Suprapubic skin (tissue), 4 donors: ENCODE measurements around the gene SLC35E3. TPM values are rescaled to one million over a fixed set of nuclear protein-coding genes. Genes with fewer than 3 reads are reported as not detected.

Experiments
- DNase-seq, 2 donors: peaks; one replicate each; pipeline ENCODE4 v3.0.0-alpha.2; 2019; ENCODE audit warnings: low spot score in 2 of 2
- H3K27ac ChIP-seq: fragments of 200-600 bp; sonication (generic); one replicate; pipeline ENCODE4 v1.5.1; 2019
- H3K27me3 ChIP-seq: fragments of 200-600 bp; sonication (generic); one replicate; pipeline ENCODE4 v1.5.1; 2019
- H3K36me3 ChIP-seq: fragments of 200-600 bp; sonication (generic); one replicate; pipeline ENCODE4 v1.5.1; 2019
- H3K4me1 ChIP-seq: fragments of 200-600 bp; sonication (generic); one replicate; pipeline ENCODE4 v1.5.1; 2019
- H3K4me3 ChIP-seq: fragments of 200-600 bp; sonication (generic); one replicate; pipeline ENCODE4 v1.5.1; 2019; ENCODE audit warnings: mild to moderate bottlenecking
- H3K9me3 ChIP-seq: fragments of 200-600 bp; sonication (generic); one replicate; pipeline ENCODE4 v1.5.1; 2019
- CTCF ChIP-seq, 2 donors: fragments of 200-600 bp in 1 of 2; fragments of 450-650 bp in 1 of 2; sonication (generic) in 1 of 2; IDR thresholded peaks; one replicate each; pipeline ENCODE4 v1.5.1; 2016 to 2019; ENCODE audit warnings: antibody characterized with exemption in 2 of 2, mild to moderate bottlenecking in 1 of 2, moderate library complexity in 1 of 2
- EP300 ChIP-seq: sonication (generic); formaldehyde crosslinking; IDR thresholded peaks from one replicate; pipeline ENCODE4 v1.6.1; 2017; ENCODE audit warnings: antibody characterized with exemption
- POLR2A ChIP-seq, 2 donors: fragments of 450-650 bp; IDR thresholded peaks; one replicate each; pipeline ENCODE4 v1.6.1; 2017; ENCODE audit warnings: antibody characterized with exemption in 2 of 2, mild to moderate bottlenecking in 2 of 2, moderate library complexity in 2 of 2
- POLR2AphosphoS5 ChIP-seq, 3 donors: sonication (generic); formaldehyde crosslinking; IDR thresholded peaks; one replicate each; pipeline ENCODE4 v1.6.1; 2017; ENCODE audit warnings: antibody characterized with exemption in 3 of 3
- WGBS: methylation state at CpG from one replicate; pipeline ENCODE4 v1.1.5; 2018; 5-methylcytosine and 5-hydroxymethylcytosine counted together
- total RNA-seq, 4 donors: library from RNA; depleted of rRNA; stranded (reverse); fragments of >200 nt; gene quantifications; one replicate each; pipeline ENCODE4 v1.1.0, GENCODE V29; 2016

The SLC35E3 gene
- total RNA-seq, 4 donors from 2014 or later: 3.6 to 17.0 (median 9.7) TPM

GRCh38 chr12:68828672-68829068, 82.7 kb downstream of the SLC35E3 start:
- WGBS: 90% methylated on average over 7 of the region's 7 CpGs
- H3K4me1 ChIP-seq: no peaks in the 10 kb centered on the region
- no peak for TF ChIP-seq CTCF (IDR thresholded peaks at IDR 0.05)
- TF ChIP-seq POLR2AphosphoS5 (IDR thresholded peaks at IDR 0.05): no peak
- TF ChIP-seq POLR2A (IDR thresholded peaks at IDR 0.05): no peak
- no peak for TF ChIP-seq EP300
- H3K36me3 ChIP-seq: peaks cover 73% of the 10 kb centered on the region
- no peaks in the 10 kb centered on the region for H3K27me3 ChIP-seq
- no peak overlapping the region for H3K4me3 ChIP-seq
- H3K27ac ChIP-seq: no peak overlapping the region
- DNase-seq: no peak
- no peaks in the 10 kb centered on the region for H3K9me3 ChIP-seq

Other genes with a start within 250 kb of the SLC35E3 start
- gene RAP1B, start 135.3 kb upstream of the SLC35E3 start, total RNA-seq: 100 to 1,000 TPM in 3 of 4 donors, 10 to 100 TPM in 1; 95.2 to 154 (median 115) TPM
- 10 to 100 TPM; 13.3 to 82.7 (median 25.3) TPM for gene NUP107, start 59.2 kb upstream of the SLC35E3 start, total RNA-seq
- 10 to 100 TPM; 39.5 to 84.1 (median 61.8) TPM for gene MDM2, start 62.0 kb downstream of the SLC35E3 start, total RNA-seq
- gene CPM, start 187.0 kb downstream of the SLC35E3 start, total RNA-seq: 100 to 1,000 TPM in 1 of 4 donors, 10 to 100 TPM in 3; 59.0 to 120 (median 79.7) TPM